Uterus (tissue), 4 donors: Measurements from ENCODE around the gene VWA7. TPM values are rescaled to one million over a fixed set of nuclear protein-coding genes. Genes with fewer than 3 reads are reported as not detected.
"Not testable (repeated sequence)": the region's sequence is repeated elsewhere in the genome, so short reads cannot be mapped to it uniquely, and the experiment has no call there.

ENCODE experiments used
- DNase-seq, 2 donors: peaks; one replicate each; pipeline ENCODE4 v3.0.0-alpha.2; 2019 to 2020
- H3K27ac ChIP-seq, 2 donors: fragments of 200-600 bp; sonication (generic); 1 replicate in 1 of 2; 2 replicates in 1 of 2; pipeline ENCODE4 v1.5.1; 2016 to 2018
- H3K27me3 ChIP-seq, 2 donors: fragments of 200-600 bp; sonication (generic); one replicate each; pipeline ENCODE4 v1.5.1; 2018 to 2019; ENCODE audit warnings: control low read depth in 1 of 2
- H3K36me3 ChIP-seq, 2 donors: fragments of 200-600 bp; sonication (generic); one replicate each; pipeline ENCODE4 v1.5.1; 2019; ENCODE audit warnings: control low read depth in 1 of 2
- H3K4me1 ChIP-seq, 2 donors: fragments of 200-600 bp; sonication (generic); one replicate each; pipeline ENCODE4 v1.5.1; 2018 to 2019; ENCODE audit warnings: control low read depth in 1 of 2
- H3K4me3 ChIP-seq, 2 donors: fragments of 200-600 bp; sonication (generic); 1 replicate in 1 of 2; 2 replicates in 1 of 2; pipeline ENCODE4 v1.5.1; 2018 to 2019; ENCODE audit warnings: mild to moderate bottlenecking in 1 of 2
- H3K9me3 ChIP-seq, 2 donors: fragments of 200-600 bp; sonication (generic); one replicate each; pipeline ENCODE4 v1.5.1; 2019; ENCODE audit warnings: control low read depth in 1 of 2
- CTCF ChIP-seq, 4 experiments: fragments of 200-600 bp in 2 of 4; fragments of 450-650 bp in 2 of 4; sonication (generic) in 2 of 4; IDR thresholded peaks; one replicate each; pipeline ENCODE4 v1.5.1; 2016 to 2019; ENCODE audit warnings: antibody characterized with exemption in 4 of 4, mild to moderate bottlenecking in 2 of 4, moderate library complexity in 1 of 4
- POLR2A ChIP-seq, 2 donors: fragments of 450-650 bp; IDR thresholded peaks; one replicate each; pipeline ENCODE4 v1.6.1; 2016; ENCODE audit warnings: antibody characterized with exemption in 2 of 2, mild to moderate bottlenecking in 1 of 2, moderate library complexity in 1 of 2
- intact Hi-C: fragments of 100-400 bp; cut with DNase I; formaldehyde crosslinking; loops from one replicate; pipeline ENCODE4 v1.15.1; 2023; ENCODE audit warnings: low total_unique reads
- total RNA-seq, 4 donors: library from RNA; depleted of rRNA in 3 of 4; stranded (reverse); fragments of >200 nt in 3 of 4; gene quantifications; one replicate each; pipeline versions ENCODE4 v1.1.0 to v1.2.4, GENCODE V29; 2014 to 2023
- donor health status: DM: yes; HTN: yes; CAD: no.

VWA7 gene
- total RNA-seq, 4 donors from 2014 or later = 0.88 to 24.1 (median 3.1) TPM

DNA sequence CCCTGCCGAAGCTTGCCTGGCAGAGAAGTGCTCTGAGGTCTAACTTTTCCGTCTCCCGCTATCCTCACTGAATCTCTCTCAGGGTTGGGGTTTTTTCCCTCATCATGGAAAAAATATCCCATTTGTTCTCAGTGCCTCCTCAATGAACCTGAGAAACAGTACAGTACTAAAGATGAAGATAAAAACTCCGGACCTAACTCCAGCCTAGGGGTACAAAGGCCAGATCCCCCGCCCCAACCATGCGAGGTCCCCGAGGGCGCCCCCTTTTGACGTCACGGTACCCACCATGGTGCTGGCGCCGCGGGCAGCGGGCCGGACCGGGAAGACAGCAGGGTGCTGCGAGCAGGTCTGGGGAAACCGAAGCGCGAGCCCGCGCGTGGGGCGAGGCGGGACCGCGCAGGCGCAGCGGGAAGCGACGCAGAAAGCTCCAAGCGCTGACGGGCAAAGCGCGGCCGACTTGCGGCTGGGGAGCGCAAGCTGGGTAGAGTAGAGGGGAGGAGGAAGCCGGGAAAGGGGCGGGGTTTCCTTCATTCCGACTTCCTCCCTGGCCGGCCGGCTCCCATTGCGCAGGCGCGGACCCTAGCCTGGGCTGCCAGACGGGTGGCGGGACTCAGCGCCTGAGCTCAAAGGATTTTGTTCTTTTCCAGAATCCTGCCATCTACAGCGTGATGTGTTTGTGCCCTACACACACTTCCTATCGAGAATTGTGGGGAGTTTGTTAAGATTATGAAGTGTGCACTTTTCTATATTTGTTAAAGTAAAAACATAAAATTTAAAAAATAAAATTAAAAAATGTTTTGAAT is 29.5 kb upstream of the VWA7 start, which contains the start of gene LSM2:
Gene LSM2 (minus strand): TSS at position 497 of the 803 bp plus-strand sequence. CDS start 209 bp downstream, at position 288.
- Histone ChIP-seq H3K9me3 (no peaks in the 10 kb centered on the region), H3K36me3 (no peaks in the 10 kb centered on the region), H3K27ac (peak within 1 kb of the TSS; percentile 90 to 97), H3K4me1 (peaks cover 0 to 8% of the 10 kb centered on the region in 2 donors), H3K4me3 (peak within 1 kb of the TSS; percentile 35 to 76), H3K27me3 (no peaks in the 10 kb centered on the region)
- peak; percentile 98 for DNase-seq
- peak; percentile 92 to 99 for TF ChIP-seq POLR2A (IDR thresholded peaks at IDR 0.05)
- peak; percentile 3 to 41 (median 23) for TF ChIP-seq CTCF (IDR thresholded peaks at IDR 0.05)
- intact Hi-C loops = no loop called here

GRCh38 chr6:31805939-31806469 is 28.9 kb upstream of the VWA7 start:
- Histone ChIP-seq H3K27ac (peak overlapping the region; percentile 90 to 97), H3K9me3 (no peaks in the 10 kb centered on the region), H3K27me3 (no peaks in the 10 kb centered on the region), H3K4me1 (peaks cover 0 to 8% of the 10 kb centered on the region in 2 donors), H3K36me3 (no peaks in the 10 kb centered on the region), H3K4me3 (peak overlapping the region; percentile 35 to 76)
- no peak for DNase-seq
- intact Hi-C loops = no loop called here
- TF ChIP-seq POLR2A (IDR thresholded peaks at IDR 0.05) (no peak), CTCF (IDR thresholded peaks at IDR 0.05) (no peak)

GRCh38 chr6:31801031-31801927 is 24.2 kb upstream of the VWA7 start:
- H3K36me3 ChIP-seq, H3K9me3 ChIP-seq, H3K27ac ChIP-seq, H3K4me3 ChIP-seq, intact Hi-C loops, H3K4me1 ChIP-seq, H3K27me3 ChIP-seq, DNase-seq: not testable (repeated sequence)

- intact Hi-C loops = loop anchor here (10.0 kb wide), 1 partner anchor 65 kb away; the partner anchor contains the start of gene CLIC1
- no peaks in the 10 kb centered on the region for H3K4me1 ChIP-seq
- DNase-seq = no peak
- no peak overlapping the region for H3K4me3 ChIP-seq
- H3K36me3 ChIP-seq = no peaks in the 10 kb centered on the region
- H3K27ac ChIP-seq = peak overlapping the region; percentile 22 to 49
- H3K9me3 ChIP-seq = no peaks in the 10 kb centered on the region
- no peaks in the 10 kb centered on the region for H3K27me3 ChIP-seq
- TF ChIP-seq CTCF (IDR thresholded peaks at IDR 0.05) (no peak), POLR2A (IDR thresholded peaks at IDR 0.05) (no peak)
Measured at GRCh38 chr6:31799781-31800180, 22.7 kb upstream of the VWA7 start.

GRCh38 chr6:31797588-31797987 is 20.5 kb upstream of the VWA7 start:
- intact Hi-C loops = loop anchor here (10.0 kb wide), 1 partner anchor 63 kb away; the partner anchor contains the start of gene CLIC1
- no peak for DNase-seq
- Histone ChIP-seq H3K4me1 (no peaks in the 10 kb centered on the region), H3K4me3 (no peak overlapping the region), H3K27me3 (no peaks in the 10 kb centered on the region), H3K9me3 (no peaks in the 10 kb centered on the region), H3K36me3 (no peaks in the 10 kb centered on the region), H3K27ac (peak overlapping the region in 1 of 2 donors; percentile 97)
- no peak for TF ChIP-seq CTCF (IDR thresholded peaks at IDR 0.05)
- no peak for TF ChIP-seq POLR2A (IDR thresholded peaks at IDR 0.05)
